ENCODE data around the gene SLC66A2.

The SLC66A2 gene

GRCh38 chr18:79853303-79853992 is 98.0 kb downstream of the SLC66A2 start:
- H3F3A ChIP-seq (ENCODE audit: insufficient read depth, low read length): no peaks in the 10 kb centered on the region
- H3K36me3 ChIP-seq (replicated peaks; ENCODE audit: insufficient read depth, low read length): no peaks in the 10 kb centered on the region
- no peaks in the 10 kb centered on the region for H3K9me3 ChIP-seq (replicated peaks; ENCODE audit: insufficient read depth, low read length)
- H3K4me1 ChIP-seq (ENCODE audit: low read length): no peaks in the 10 kb centered on the region
- no peak for TF ChIP-seq EZH2phosphoT487 (IDR thresholded peaks at IDR 0.05; ENCODE audit: low read length)
- no peak for TF ChIP-seq EZH2 (optimal IDR thresholded peaks at IDR 0.05; ENCODE audit: low read depth, low read length)
- TF ChIP-seq CTCF (IDR thresholded peaks at IDR 0.05; ENCODE audit: low read length): no peak
- H3K9ac ChIP-seq (ENCODE audit: low read length): no peak overlapping the region
- no peaks in the 10 kb centered on the region for H3K9me2 ChIP-seq (replicated peaks; ENCODE audit: insufficient read depth, low read length)
- H4K20me1 ChIP-seq (ENCODE audit: insufficient read depth, low read length): no peaks in the 10 kb centered on the region
- no peak overlapping the region for H2AFZ ChIP-seq (ENCODE audit: low read length)
- H3K79me2 ChIP-seq (ENCODE audit: low read length): no peaks in the 10 kb centered on the region
- H3K4me2 ChIP-seq (ENCODE audit: low read depth, low read length): no peak overlapping the region
- H3K27me3 ChIP-seq (replicated peaks; ENCODE audit: insufficient read depth, low read length): no peaks in the 10 kb centered on the region
- H3K4me3 ChIP-seq (ENCODE audit: low read length): no peak overlapping the region
- no peak for DNase-seq
- H3K27ac ChIP-seq (ENCODE audit: low read length): no peak overlapping the region

DNA sequence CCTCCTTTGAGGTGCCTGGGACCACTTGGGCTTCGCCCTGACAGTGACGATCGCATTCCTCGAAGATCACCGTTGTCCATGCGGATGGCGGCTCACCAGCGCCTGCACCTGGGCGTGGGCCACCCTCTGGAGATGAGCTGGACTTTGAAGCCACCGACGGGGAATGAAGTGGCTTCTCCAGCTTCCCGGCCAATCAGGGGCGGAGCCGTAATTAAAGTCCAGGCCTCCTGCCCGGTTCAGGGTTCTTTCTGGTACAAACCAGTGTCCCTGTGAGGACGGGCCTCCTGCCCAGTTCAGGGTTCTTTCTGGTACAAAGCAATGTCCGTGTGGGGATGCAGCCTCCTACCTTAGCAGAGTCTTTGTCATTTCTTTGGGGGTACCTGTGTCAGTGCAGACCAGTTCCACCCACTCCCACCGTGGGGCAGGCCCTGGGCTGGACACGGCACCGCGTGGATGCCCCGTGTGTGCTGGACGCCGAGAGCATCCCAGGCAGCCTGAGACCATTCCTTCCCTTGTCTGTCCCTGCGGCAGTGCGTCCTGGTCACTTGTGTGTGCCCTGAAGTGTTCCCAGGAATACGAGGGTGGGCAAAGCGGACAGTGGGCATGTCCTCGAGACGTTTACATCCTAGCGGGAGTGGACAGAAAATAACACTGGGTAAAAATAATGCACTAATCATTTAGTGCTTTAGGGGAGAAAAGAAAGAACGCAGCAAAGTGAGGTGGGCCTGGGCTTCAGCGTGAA is 98.7 kb downstream of the SLC66A2 start:
- no peaks in the 10 kb centered on the region for H3K79me2 ChIP-seq (ENCODE audit: low read length)
- no peak overlapping the region for H3K4me2 ChIP-seq (ENCODE audit: low read depth, low read length)
- TF ChIP-seq EZH2 (optimal IDR thresholded peaks at IDR 0.05; ENCODE audit: low read depth, low read length) (no peak), CTCF (IDR thresholded peaks at IDR 0.05; ENCODE audit: low read length) (no peak), EZH2phosphoT487 (IDR thresholded peaks at IDR 0.05; ENCODE audit: low read length) (no peak)
- no peaks in the 10 kb centered on the region for H4K20me1 ChIP-seq (ENCODE audit: insufficient read depth, low read length)
- DNase-seq: no peak
- no peak overlapping the region for H3K4me3 ChIP-seq (ENCODE audit: low read length)
- H3K9me2 ChIP-seq (replicated peaks; ENCODE audit: insufficient read depth, low read length): no peaks in the 10 kb centered on the region
- H3K36me3 ChIP-seq (replicated peaks; ENCODE audit: insufficient read depth, low read length): no peaks in the 10 kb centered on the region
- no peaks in the 10 kb centered on the region for H3K27me3 ChIP-seq (replicated peaks; ENCODE audit: insufficient read depth, low read length)
- H3K27ac ChIP-seq (ENCODE audit: low read length): no peak overlapping the region
- no peaks in the 10 kb centered on the region for H3F3A ChIP-seq (ENCODE audit: insufficient read depth, low read length)
- H3K9me3 ChIP-seq (replicated peaks; ENCODE audit: insufficient read depth, low read length): no peaks in the 10 kb centered on the region
- H2AFZ ChIP-seq (ENCODE audit: low read length): no peak overlapping the region
- no peak overlapping the region for H3K9ac ChIP-seq (ENCODE audit: low read length)
- no peaks in the 10 kb centered on the region for H3K4me1 ChIP-seq (ENCODE audit: low read length)

Measured in MM.1S (cell line).